Mesothelial cell of epicardium (in vitro differentiated cells): ENCODE results near the gene SMARCB1. TPM values are rescaled to one million over a fixed set of nuclear protein-coding genes. Genes with fewer than 3 reads are reported as not detected.
A peak's percentile ranks its signal among the peaks of the same experiment; 100 is the strongest.

ENCODE experiments used
- DNase-seq, 2 experiments: peaks; one replicate each; pipeline ENCODE4 v3.0.0; 2021; ENCODE audit warnings: low spot score in 2 of 2; ENCODE audit not compliant: unreplicated experiment in 2 of 2
- H3K27ac Mint-ChIP-seq: 2 replicates; pipeline ENCODE4 v1.8.0; 2021; ENCODE audit warnings: mixed read lengths
- H3K27me3 Mint-ChIP-seq: 2 replicates; pipeline ENCODE4 v1.8.0; 2021; ENCODE audit warnings: low read depth, mixed read lengths
- H3K36me3 Mint-ChIP-seq: 2 replicates; pipeline ENCODE4 v1.8.0; 2021; ENCODE audit warnings: mixed read lengths
- H3K4me1 Mint-ChIP-seq: 2 replicates; pipeline ENCODE4 v1.8.0; 2021; ENCODE audit warnings: mixed read lengths
- H3K4me3 Mint-ChIP-seq: 2 replicates; pipeline ENCODE4 v1.8.0; 2021; ENCODE audit warnings: mild to moderate bottlenecking, moderate library complexity, mixed read lengths
- H3K9me3 Mint-ChIP-seq: 2 replicates; pipeline ENCODE4 v1.8.0; 2021; ENCODE audit warnings: mixed read lengths
- CTCF ChIP-seq: fragments of 200-600 bp; sonication (generic); IDR thresholded peaks from one replicate; pipeline ENCODE4 v1.5.0; 2021; ENCODE audit warnings: antibody characterized with exemption; ENCODE audit not compliant: unreplicated experiment
- total RNA-seq: library from RNA; stranded (reverse); gene quantifications from 3 replicates; pipeline ENCODE4 v1.2.1, GENCODE V29; 2021

Gene SMARCB1
- total RNA-seq, 1 donor from 2014 or later = 182 TPM

GRCh38 chr22:23774114-23774921 lies 12.4 kb upstream of the SMARCB1 start:
- peaks cover 45% of the 10 kb centered on the region for H3K4me1 Mint-ChIP-seq
- peak overlapping the region; percentile 73 for H3K4me3 Mint-ChIP-seq
- no peaks in the 10 kb centered on the region for H3K36me3 Mint-ChIP-seq
- H3K27me3 Mint-ChIP-seq = no peaks in the 10 kb centered on the region
- no peak for TF ChIP-seq CTCF
- peak overlapping the region; percentile 79 for H3K27ac Mint-ChIP-seq
- no peak for DNase-seq
- H3K9me3 Mint-ChIP-seq = no peaks in the 10 kb centered on the region

GRCh38 chr22:23774922-23775436 lies 11.8 kb upstream of the SMARCB1 start:
- no peaks in the 10 kb centered on the region for H3K27me3 Mint-ChIP-seq
- H3K4me3 Mint-ChIP-seq = peak overlapping the region; percentile 73
- peak overlapping the region; percentile 79 for H3K27ac Mint-ChIP-seq
- DNase-seq = no peak
- H3K9me3 Mint-ChIP-seq = no peaks in the 10 kb centered on the region
- peaks cover 3% of the 10 kb centered on the region for H3K36me3 Mint-ChIP-seq
- peaks cover 44% of the 10 kb centered on the region for H3K4me1 Mint-ChIP-seq
- TF ChIP-seq CTCF = no peak

DNA sequence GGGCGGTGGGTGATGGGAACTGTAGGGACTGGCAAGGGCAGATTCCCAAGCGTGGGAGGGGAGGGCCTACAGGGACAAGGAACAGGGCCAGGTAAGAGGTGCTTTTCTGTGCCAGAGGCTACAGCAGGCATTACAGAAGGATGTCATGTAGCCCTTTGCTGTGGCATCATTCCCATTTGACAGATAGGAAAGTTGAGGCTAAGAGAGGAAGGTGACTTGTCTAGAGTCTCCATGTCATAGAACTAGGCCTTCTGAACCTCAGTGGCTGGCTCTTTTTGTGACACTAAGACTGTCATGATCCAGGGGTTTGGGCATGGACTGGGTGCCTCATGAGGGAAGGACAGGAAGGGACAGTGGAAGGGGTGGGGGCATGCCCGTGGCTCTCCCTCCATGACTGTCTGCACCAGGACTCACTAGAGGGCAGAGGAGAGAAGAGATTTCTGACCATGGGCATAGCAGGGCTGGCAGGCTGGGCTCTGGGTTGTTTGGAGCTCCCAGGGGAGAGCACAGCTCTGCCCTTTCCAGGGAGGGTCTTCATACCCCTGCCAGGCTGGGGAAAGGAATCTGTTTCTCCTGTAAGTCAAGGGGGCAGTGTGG lies 10.9 kb upstream of the SMARCB1 start:
- DNase-seq = no peak
- Mint-ChIP-seq H3K4me3 (peak overlapping the region; percentile 46), H3K27ac (peak overlapping the region; percentile 81), H3K27me3 (no peaks in the 10 kb centered on the region), H3K9me3 (no peaks in the 10 kb centered on the region), H3K4me1 (peaks cover 43% of the 10 kb centered on the region), H3K36me3 (peaks cover 3% of the 10 kb centered on the region)
- no peak for TF ChIP-seq CTCF

DNA sequence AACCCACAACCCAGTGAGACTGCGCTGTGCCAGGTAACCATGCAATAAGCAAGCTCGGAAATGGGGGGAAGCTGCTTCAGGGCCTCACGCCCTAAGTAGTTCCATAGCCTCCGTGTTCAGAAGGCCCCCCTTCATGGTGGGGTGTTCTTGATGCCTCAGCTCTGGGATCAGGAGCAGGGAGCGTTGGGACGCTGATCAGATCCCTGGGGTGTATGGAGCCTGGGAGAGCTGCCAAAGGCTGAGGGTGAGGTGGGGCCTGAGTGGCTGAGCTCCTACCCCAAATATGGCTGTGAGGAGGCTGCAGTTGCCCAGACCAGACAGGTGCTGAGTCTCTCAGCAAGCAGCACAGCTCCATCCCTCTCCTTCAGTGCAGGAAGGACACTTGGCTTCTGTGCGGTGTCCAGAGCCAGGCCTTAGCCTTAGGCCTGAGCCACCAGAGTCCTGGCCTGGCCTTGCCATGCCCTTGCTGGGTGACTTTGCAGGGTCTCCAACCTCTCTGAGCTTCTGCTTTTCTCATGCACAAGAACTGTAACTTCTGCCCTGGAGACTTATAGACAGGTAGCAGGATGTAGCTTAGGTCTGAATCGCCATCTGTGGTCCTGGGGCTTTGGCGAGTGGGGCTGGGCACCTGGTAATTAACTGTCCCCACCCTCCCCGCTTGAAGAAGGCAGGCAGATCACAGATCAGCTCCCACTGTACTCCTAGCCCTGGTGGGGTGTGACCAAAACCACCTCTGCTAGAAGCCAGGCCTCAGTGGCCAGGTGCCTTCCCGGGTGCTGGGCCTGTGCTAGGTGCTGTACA lies 8.8 kb upstream of the SMARCB1 start:
- Mint-ChIP-seq H3K9me3 (no peaks in the 10 kb centered on the region), H3K27ac (no peak overlapping the region), H3K4me1 (peaks cover 40% of the 10 kb centered on the region), H3K4me3 (no peak overlapping the region), H3K27me3 (no peaks in the 10 kb centered on the region), H3K36me3 (peaks cover 9% of the 10 kb centered on the region)
- no peak for DNase-seq
- no peak for TF ChIP-seq CTCF

GRCh38 chr22:23778577-23778900 lies 8.2 kb upstream of the SMARCB1 start:
- no peak for DNase-seq
- no peaks in the 10 kb centered on the region for H3K27me3 Mint-ChIP-seq
- peak overlapping the region; percentile 50 for H3K27ac Mint-ChIP-seq
- no peak overlapping the region for H3K4me3 Mint-ChIP-seq
- TF ChIP-seq CTCF = no peak
- peaks cover 9% of the 10 kb centered on the region for H3K36me3 Mint-ChIP-seq
- H3K4me1 Mint-ChIP-seq = peaks cover 35% of the 10 kb centered on the region
- no peaks in the 10 kb centered on the region for H3K9me3 Mint-ChIP-seq
